B cell (primary cell): ENCODE data around the gene MAPKAP1. TPM values are rescaled to one million over a fixed set of nuclear protein-coding genes. Genes with fewer than 3 reads are reported as not detected.

Source experiments
- ATAC-seq: fragments of 200-7000 bp; cut with Tn5 transposase; one replicate; pipeline ENCODE4 v1.10.0; 2021; ENCODE audit warnings: low read depth, mild to moderate bottlenecking, moderate number of reproducible peaks, moderate library complexity
- CTCF ChIA-PET: fragments of 350-600 bp; sonication (Branson Sonifier 250); formaldehyde crosslinking; loops from one replicate; lab custom pipeline; 2021; ENCODE audit warnings: antibody characterized with exemption, inconsistent platforms; lab: Charles Lee
- POLR2A ChIA-PET: fragments of 350-600 bp; sonication (Branson Sonifier 250); formaldehyde crosslinking; loops from one replicate; lab custom pipeline; 2021; ENCODE audit warnings: antibody characterized with exemption; lab: Charles Lee
- DNase-seq: peaks from one replicate; pipeline ENCODE4 v3.0.0; 2013
- H2AFZ ChIP-seq: 2 replicates; pipeline ENCODE4 v1.6.1; 2012; ENCODE audit warnings: mild to moderate bottlenecking, low read depth, low read length; ENCODE audit not compliant: insufficient read depth, poor library complexity, severe bottlenecking
- H3K27ac ChIP-seq, 2 donors: 1 replicate in 1 of 2; 2 replicates in 1 of 2; pipeline ENCODE4 v1.5.1; 2012 to 2013; ENCODE audit warnings: low read length in 2 of 2, mild to moderate bottlenecking in 2 of 2, moderate library complexity in 1 of 2
- H3K27me3 ChIP-seq, 4 experiments: fragments of 200-600 bp in 1 of 4; sonication (generic) in 1 of 4; replicated peaks in 1 of 4; 1 replicate in 2 of 4; 2 replicates in 2 of 4; pipeline versions ENCODE4 v1.6.1 to v1.7.0; 2013 to 2016; ENCODE audit warnings: low read length in 3 of 4, mild to moderate bottlenecking in 2 of 4, mixed read lengths in 1 of 4, moderate library complexity in 1 of 4; ENCODE audit not compliant: insufficient read depth in 4 of 4, control insufficient read depth in 3 of 4; ENCODE audit errors: control extremely low read depth in 1 of 4
- H3K36me3 ChIP-seq, 2 experiments: replicated peaks in 1 of 2; 1 replicate in 1 of 2; 2 replicates in 1 of 2; pipeline versions ENCODE4 v1.6.1 to v1.7.1; 2013; ENCODE audit warnings: low read length in 1 of 2; ENCODE audit not compliant: insufficient read depth in 2 of 2, control insufficient read depth in 1 of 2; ENCODE audit errors: control extremely low read depth in 1 of 2, extremely low read depth in 1 of 2
- H3K4me1 ChIP-seq, 2 donors: fragments of 200-600 bp in 1 of 2; sonication (generic) in 1 of 2; 1 replicate in 1 of 2; 2 replicates in 1 of 2; pipeline versions ENCODE4 v1.5.1 to v1.6.1; 2013 to 2017; ENCODE audit warnings: low read length in 2 of 2; ENCODE audit not compliant: control insufficient read depth in 2 of 2, insufficient read depth in 2 of 2
- H3K4me2 ChIP-seq: replicated peaks from 2 replicates; pipeline ENCODE3; 2012; ENCODE audit warnings: mild to moderate bottlenecking, low read depth, low read length; ENCODE audit not compliant: poor library complexity, severe bottlenecking
- H3K4me3 ChIP-seq, 5 experiments: fragments of 200-600 bp in 1 of 5; sonication (generic) in 1 of 5; 1 replicate in 3 of 5; 2 replicates in 2 of 5; pipeline versions ENCODE4 v1.5.1 to v1.7.0; 2011 to 2016; ENCODE audit warnings: low read length in 4 of 5, mild to moderate bottlenecking in 4 of 5, low read depth in 2 of 5, control low read depth in 1 of 5, moderate library complexity in 1 of 5; ENCODE audit not compliant: insufficient read depth in 1 of 5; ENCODE audit errors: control extremely low read depth in 1 of 5, extremely low read depth in 1 of 5
- H3K79me2 ChIP-seq: fragments of 200-600 bp; sonication (generic); one replicate; pipeline ENCODE4 v1.6.0; 2016; ENCODE audit warnings: low read length; ENCODE audit not compliant: control insufficient read depth, insufficient read depth
- H3K9ac ChIP-seq: fragments of 200-600 bp; sonication (generic); 2 replicates; pipeline ENCODE4 v1.6.1; 2017; ENCODE audit warnings: mild to moderate bottlenecking, low read length, moderate library complexity
- H3K9me3 ChIP-seq, 3 donors: one replicate each; pipeline versions ENCODE4 v1.6.1 to v1.7.1; 2013; ENCODE audit warnings: low read length in 2 of 3; ENCODE audit not compliant: control insufficient read depth in 2 of 3, insufficient read depth in 1 of 3; ENCODE audit errors: control extremely low read depth in 1 of 3
- H4K20me1 ChIP-seq: 2 replicates; pipeline ENCODE4 v1.6.0; 2012; ENCODE audit warnings: mild to moderate bottlenecking, low read length; ENCODE audit not compliant: insufficient read depth, control insufficient read depth, poor library complexity, severe bottlenecking
- H3K27ac Mint-ChIP-seq: one replicate; pipeline ENCODE4 v1.8.0; 2021; ENCODE audit warnings: mixed read lengths
- H3K27me3 Mint-ChIP-seq: one replicate; pipeline ENCODE4 v1.8.0; 2021; ENCODE audit warnings: mixed read lengths
- H3K4me1 Mint-ChIP-seq: one replicate; pipeline ENCODE4 v1.8.0; 2021; ENCODE audit warnings: mixed read lengths
- H3K4me3 Mint-ChIP-seq: one replicate; pipeline ENCODE4 v1.8.0; 2021; ENCODE audit warnings: mixed read lengths
- H3K9me3 Mint-ChIP-seq: one replicate; pipeline ENCODE4 v1.8.0; 2022; ENCODE audit warnings: mixed read lengths; ENCODE audit not compliant: insufficient read depth
- CTCF ChIP-seq: fragments of 200-600 bp; IDR thresholded peaks from one replicate; pipeline ENCODE4 v1.8.0; 2022; ENCODE audit warnings: antibody characterized with exemption, mild to moderate bottlenecking
- EZH2 ChIP-seq: IDR thresholded peaks from 2 replicates; pipeline ENCODE4 v1.6.1; 2012; ENCODE audit warnings: borderline replicate concordance, low read depth, mild to moderate bottlenecking, moderate library complexity, low read length; ENCODE audit not compliant: insufficient read depth, poor library complexity, severe bottlenecking
- WGBS: methylation state at CpG from one replicate; pipeline ENCODE4 v1.1.5; 2013; ENCODE audit warnings: missing lambda C conversion rate; ENCODE audit not compliant: insufficient coverage; 5-methylcytosine and 5-hydroxymethylcytosine counted together
- intact Hi-C: fragments of 100-400 bp; cut with micrococcal nuclease; formaldehyde crosslinking; loops from one replicate; pipeline ENCODE4 v1.10.0; 2022
- polyA plus RNA-seq: library from polyadenylated mRNA; depleted of rRNA; stranded (reverse); fragments of >200 nt; gene quantifications from 2 replicates; pipeline ENCODE4 v1.2.3, GENCODE V29; 2012
- total RNA-seq, 2 donors: library from RNA; stranded (reverse); fragments of 120-200 nt in 1 of 2; gene quantifications; 1 replicate in 1 of 2; 2 replicates in 1 of 2; pipeline versions ENCODE4 v1.2.3 to v1.2.4, GENCODE V29; 2013 to 2022

Gene MAPKAP1
- total and polyA plus RNA-seq, 2 donors (not counting 1 experiment from before 2014, with no cell fraction given): 51.6 to 62.4 TPM

- Mint-ChIP-seq H3K4me3 (no peak overlapping the region), H3K9me3 (no peaks in the 10 kb centered on the region), H3K27ac (no peak overlapping the region), H3K4me1 (peaks cover 5% of the 10 kb centered on the region), H3K27me3 (no peaks in the 10 kb centered on the region)
- POLR2A ChIA-PET: no interaction called here
- ATAC-seq (no peak), DNase-seq (no peak)
- H3K9ac ChIP-seq: no peak overlapping the region
- H2AFZ ChIP-seq: no peak overlapping the region
- no peaks in the 10 kb centered on the region for H3K27me3 ChIP-seq
- intact Hi-C loops: no loop called here
- no peak overlapping the region for H3K27ac ChIP-seq
- H3K4me2 ChIP-seq: no peak overlapping the region
- H3K4me1 ChIP-seq: peaks cover 0 to 6% of the 10 kb centered on the region in 2 donors
- H3K36me3 ChIP-seq: peaks cover 0 to 56% of the 10 kb centered on the region in 2 experiments
- CTCF ChIA-PET: interaction anchor here (0.6 kb wide), 1 partner anchor 102 kb away, joined by 3 read pairs; no protein-coding TSS in a partner anchor
- no peaks in the 10 kb centered on the region for H3K9me3 ChIP-seq
- 90% methylated on average over 10 of the region's 14 CpGs for WGBS
- H3K79me2 ChIP-seq: peaks cover 10% of the 10 kb centered on the region
- no peak overlapping the region for H3K4me3 ChIP-seq
- H4K20me1 ChIP-seq: peaks cover 16% of the 10 kb centered on the region
- no peak for TF ChIP-seq CTCF
- TF ChIP-seq EZH2: no peak
These were observed 266.6 kb downstream of the MAPKAP1 start for GRCh38 chr9:125440411-125440810.

GRCh38 chr9:125439434-125440272 is 267.4 kb downstream of the MAPKAP1 start:
- no peak overlapping the region for H3K27ac Mint-ChIP-seq
- POLR2A ChIA-PET: interaction anchor here (0.6 kb wide), 1 partner anchor 670 kb away, joined by 3 read pairs; no protein-coding TSS in a partner anchor
- Histone ChIP-seq H3K36me3 (peaks cover 0 to 56% of the 10 kb centered on the region in 2 experiments), H3K27ac (no peak overlapping the region), H3K9ac (no peak overlapping the region), H3K4me1 (no peaks in the 10 kb centered on the region), H3K79me2 (peaks cover 2% of the 10 kb centered on the region), H4K20me1 (peaks cover 8% of the 10 kb centered on the region), H3K4me2 (no peak overlapping the region), H3K9me3 (no peaks in the 10 kb centered on the region), H3K27me3 (no peaks in the 10 kb centered on the region), H2AFZ (no peak overlapping the region), H3K4me3 (no peak overlapping the region)
- H3K4me3 Mint-ChIP-seq: no peak overlapping the region
- ATAC-seq (no peak), DNase-seq (no peak)
- 96% methylated on average over 21 of the region's 21 CpGs for WGBS
- intact Hi-C loops: no loop called here
- H3K27me3 Mint-ChIP-seq: no peaks in the 10 kb centered on the region
- H3K4me1 Mint-ChIP-seq: peaks cover 2% of the 10 kb centered on the region
- CTCF ChIA-PET: interaction anchor here (0.6 kb wide), 1 partner anchor 103 kb away, joined by 3 read pairs; no protein-coding TSS in a partner anchor
- no peaks in the 10 kb centered on the region for H3K9me3 Mint-ChIP-seq
- TF ChIP-seq EZH2: no peak
- TF ChIP-seq CTCF: no peak
